Esophagus squamous epithelium (tissue), 4 donors: ENCODE data around the gene PTPRD.

Source experiments
- CTCF ChIP-seq, 6 experiments: fragments of 450-650 bp in 4 of 6; fragments of 200-600 bp in 2 of 6; sonication (generic) in 2 of 6; IDR thresholded peaks; one replicate each; pipeline ENCODE4 v1.5.1; 2016 to 2019; ENCODE audit warnings: antibody characterized with exemption in 6 of 6, mild to moderate bottlenecking in 4 of 6, moderate library complexity in 4 of 6
- POLR2A ChIP-seq, 4 donors: fragments of 450-650 bp; IDR thresholded peaks; one replicate each; pipeline ENCODE4 v1.6.1; 2017; ENCODE audit warnings: antibody characterized with exemption in 4 of 4, mild to moderate bottlenecking in 4 of 4, moderate library complexity in 3 of 4

- TF ChIP-seq CTCF (IDR thresholded peaks at IDR 0.05) (no peak), POLR2A (IDR thresholded peaks at IDR 0.05) (no peak)
Measured at GRCh38 chr9:9914174-9914573, 698.6 kb downstream of the PTPRD start.
